Kidney glomerular epithelial cell (primary cell): ENCODE measurements around the gene SELENON.

ENCODE experiments used
- DNase-seq: peaks from one replicate; lab custom pipeline; 2025; lab: John Stamatoyannopoulos, UW

The SELENON gene

DNA sequence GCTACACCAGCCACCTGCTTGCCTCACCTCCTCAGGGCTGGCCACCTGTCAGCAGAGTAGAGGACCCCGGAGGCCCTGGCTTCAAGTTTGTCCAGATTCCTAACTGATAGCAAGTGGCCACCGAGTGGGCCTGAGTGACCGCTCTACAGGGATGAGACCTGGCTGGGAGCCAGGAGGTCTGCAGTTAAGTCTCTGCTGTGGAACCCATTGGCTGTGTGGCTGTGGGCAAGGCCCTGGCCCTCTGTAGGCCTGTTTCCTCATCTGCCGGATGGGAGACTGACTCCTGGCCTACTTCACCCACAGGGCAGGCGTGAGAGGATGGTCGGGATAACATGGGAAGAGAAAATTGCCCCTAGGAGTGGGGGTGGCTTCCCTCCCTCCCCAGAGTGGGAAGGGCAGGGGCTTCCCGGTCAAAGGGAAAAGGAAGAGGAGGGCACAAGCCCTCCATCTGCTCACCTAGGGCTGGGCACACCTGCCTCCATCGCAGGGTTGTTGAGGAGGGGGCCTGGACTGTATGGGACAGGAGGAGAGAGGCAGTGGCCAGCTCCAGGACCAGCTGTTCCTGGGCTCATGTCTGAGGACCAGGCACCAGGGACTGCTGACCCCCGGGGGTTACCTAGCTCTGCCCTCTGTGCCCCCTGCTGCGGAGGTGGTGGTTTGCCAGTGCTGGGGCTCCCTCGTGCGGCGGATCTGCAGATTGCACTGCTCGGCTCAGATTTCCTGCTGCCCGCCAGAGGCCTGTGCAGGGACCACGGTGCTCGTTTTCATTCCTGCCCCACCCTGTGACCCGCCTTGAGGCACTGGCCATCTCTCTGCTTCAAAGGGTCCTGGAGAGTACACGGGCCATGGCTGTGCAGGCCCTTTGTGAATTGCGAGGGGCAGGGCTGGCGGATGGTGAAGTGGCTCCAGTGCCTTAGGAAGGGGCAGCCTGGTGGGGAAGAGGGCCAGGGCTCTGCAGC is 10.6 kb downstream of the SELENON start:
- peak; percentile 42 for DNase-seq

DNA sequence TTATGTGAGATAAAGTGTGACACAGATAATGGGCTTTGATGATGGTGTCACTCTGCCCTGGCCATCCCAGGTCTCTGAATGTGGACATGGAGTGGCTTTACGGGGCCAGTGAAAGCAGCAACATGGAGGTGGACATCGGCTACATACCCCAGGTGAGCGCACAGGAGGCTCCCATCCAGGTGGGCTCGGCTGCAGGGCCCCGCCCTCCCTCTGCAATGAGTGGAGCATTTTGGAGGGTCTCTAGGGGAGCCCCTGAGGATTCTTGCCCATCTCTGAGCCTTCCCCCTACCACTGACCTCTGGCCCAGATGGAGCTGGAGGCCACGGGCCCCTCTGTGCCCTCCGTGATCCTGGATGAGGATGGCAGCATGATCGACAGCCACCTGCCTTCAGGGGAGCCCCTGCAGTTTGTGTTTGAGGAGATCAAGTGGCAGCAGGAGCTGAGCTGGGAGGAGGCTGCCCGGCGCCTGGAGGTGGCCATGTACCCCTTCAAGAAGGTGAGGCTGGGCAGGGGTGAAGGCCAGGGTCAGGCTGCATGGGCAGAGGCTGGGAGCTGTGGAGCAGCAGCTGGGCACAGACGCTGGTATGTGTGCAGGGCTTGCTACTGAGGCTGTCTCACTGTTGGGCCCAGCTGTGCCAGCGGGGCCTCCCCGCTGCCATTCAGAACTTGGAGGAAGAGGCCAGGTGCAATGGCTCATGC is 11.5 kb downstream of the SELENON start:
- no peak for DNase-seq

DNA sequence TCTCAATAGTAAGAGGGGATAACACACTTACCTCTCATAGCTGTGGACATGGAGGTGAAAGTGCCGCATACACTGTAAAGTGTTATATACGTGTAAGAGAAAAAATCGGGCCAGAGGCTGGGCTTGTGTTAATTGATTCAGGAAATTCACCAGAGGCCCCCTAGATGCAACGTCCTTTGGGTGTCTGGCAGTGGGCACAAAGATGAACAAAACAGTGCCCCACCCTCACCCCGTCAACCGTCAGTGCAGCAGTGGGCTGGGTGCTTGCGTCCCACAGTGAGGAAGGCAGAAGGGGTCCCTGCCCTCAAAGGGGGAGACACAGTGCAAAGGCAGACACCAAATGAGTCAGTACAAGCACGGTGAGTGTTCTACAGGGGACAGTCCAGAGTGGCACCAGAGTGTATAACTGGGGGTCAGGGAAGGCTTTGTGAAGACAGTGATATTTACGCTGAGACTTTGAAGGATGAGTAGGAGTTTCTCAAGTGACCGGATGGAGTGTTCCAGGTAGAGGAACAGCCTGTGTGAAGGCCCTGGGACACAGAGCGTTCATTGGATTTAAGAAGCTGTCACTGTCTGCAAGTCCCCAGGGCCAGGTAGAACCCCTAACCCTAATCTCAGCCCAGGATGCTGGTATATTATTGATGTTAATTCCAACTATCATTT is 13.2 kb downstream of the SELENON start:
- DNase-seq: no peak

DNA sequence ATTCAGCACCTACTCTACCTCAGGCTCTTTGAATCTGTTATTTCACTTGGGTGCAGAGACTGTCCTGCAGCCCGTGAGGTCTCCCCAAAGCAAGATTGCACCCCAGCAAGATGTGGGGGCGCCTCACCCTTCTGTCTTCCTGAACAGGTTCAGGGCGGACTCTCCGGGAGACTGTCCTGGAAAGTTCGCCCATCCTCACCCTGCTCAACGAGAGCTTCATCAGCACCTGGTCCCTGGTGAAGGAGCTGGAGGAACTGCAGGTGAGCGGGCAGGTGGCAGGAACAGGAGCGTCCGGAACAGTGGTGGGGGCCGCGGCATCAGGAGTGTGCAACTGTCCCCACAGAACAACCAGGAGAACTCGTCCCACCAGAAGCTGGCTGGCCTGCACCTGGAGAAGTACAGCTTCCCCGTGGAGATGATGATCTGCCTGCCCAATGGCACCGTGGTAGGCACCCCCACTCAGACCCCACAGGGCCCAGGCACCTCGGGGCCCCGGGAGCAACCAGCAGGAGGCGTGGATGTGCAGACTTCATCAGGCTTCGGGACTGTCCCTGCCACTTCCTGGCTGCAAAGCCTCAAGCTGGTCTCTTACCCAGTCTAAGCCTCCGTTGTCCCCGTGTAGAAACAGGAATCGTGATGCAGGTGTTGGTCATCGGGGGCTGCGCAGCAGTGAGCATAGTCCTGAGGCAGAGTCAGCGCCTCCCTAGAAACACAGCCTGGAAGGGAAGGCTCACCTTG is 13.9 kb downstream of the SELENON start:
- no peak for DNase-seq

DNA sequence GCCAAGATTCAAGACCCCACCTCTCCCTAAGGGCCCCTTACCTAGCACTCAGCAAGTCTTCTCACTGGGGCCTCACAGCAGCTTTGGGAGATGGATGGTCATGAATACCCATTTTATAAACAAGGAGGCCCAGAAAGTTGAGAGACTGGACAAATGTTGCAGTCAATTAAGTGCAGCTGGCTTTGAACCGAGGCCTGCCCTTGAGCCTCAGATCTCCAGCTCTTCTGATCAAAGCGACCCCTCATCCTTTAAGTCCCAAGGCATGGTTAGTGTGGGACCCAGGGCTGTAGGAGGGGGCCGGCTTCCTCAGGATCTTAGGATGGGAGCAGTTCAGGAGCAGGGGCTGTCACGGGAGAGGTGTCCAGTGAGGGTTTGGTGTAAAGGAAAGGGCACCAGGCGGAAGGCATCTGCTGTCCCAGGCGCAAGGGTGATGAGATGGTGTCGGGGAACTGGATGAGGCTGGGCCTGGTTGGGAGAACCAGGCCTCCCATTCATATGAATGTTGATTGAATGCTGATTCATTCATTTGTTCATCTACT is 14.6 kb downstream of the SELENON start:
- no peak for DNase-seq

DNA sequence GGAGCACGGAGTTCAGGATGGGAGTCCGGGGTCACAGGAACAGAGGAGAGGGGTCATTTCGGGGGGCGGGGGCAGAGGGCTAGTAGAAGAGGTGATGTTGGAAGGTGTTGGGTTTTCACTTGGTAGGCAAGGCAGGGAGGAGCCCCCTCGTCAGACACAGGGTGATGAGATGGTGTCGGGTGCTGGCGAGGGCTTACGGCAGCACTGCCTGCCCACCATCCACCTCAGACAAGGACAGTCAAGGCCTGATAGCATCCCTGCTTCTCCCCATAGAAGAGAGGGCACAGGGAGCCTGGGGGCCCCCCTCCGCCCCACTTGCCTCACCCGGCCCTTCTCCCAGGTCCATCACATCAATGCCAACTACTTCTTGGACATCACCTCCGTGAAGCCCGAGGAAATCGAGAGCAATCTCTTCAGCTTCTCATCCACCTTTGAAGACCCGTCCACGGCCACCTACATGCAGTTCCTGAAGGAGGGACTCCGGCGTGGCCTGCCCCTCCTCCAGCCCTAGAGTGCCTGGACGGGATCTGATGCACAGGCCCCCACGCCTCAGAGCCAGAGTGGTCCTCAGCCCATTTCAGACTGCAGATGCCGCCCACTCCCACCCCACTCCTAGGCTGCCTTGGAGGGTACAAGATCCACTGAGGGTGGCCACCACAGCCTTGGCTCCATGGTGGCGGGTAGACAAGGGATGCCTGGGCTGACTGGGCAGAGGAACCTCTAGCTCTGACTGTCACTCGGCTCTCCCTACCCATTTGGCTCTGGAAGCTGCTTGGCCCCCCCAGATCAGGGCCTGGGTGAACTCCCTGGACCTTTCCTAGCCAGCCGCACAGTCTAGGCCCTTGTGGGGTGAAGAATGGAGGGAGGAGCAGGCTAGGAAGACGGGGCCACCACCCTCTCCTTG is 15.5 kb downstream of the SELENON start:
- DNase-seq: no peak

DNA sequence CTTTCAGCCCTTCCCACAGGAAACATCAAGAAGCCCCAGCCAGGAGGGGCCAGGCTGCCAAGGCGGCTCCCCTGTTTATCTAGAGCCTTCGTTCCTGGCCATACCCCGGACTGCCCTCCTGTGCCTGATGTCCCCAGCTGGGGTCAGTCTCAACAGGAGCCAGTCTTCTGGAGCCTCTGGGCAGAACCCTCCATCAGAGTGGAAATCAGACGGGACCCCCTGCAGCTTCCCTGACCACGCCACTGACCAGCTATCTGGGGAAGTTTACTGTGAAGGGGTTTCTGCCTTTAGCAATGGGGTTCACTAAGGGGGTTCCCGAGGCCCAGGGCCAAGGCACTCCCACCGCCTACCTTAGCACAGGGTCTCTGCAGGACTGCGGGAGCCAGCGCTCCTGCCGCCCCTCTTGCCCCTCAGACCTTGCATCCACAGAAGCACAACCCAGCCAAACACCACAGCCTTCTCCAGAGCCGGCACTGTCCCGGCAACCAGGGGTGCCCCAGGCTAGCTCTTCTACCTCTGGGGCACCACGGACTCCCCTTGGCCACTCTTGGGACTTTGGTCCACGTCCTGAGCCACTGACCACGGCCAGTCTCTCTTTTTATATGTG is 16.2 kb downstream of the SELENON start:
- DNase-seq: no peak

DNA sequence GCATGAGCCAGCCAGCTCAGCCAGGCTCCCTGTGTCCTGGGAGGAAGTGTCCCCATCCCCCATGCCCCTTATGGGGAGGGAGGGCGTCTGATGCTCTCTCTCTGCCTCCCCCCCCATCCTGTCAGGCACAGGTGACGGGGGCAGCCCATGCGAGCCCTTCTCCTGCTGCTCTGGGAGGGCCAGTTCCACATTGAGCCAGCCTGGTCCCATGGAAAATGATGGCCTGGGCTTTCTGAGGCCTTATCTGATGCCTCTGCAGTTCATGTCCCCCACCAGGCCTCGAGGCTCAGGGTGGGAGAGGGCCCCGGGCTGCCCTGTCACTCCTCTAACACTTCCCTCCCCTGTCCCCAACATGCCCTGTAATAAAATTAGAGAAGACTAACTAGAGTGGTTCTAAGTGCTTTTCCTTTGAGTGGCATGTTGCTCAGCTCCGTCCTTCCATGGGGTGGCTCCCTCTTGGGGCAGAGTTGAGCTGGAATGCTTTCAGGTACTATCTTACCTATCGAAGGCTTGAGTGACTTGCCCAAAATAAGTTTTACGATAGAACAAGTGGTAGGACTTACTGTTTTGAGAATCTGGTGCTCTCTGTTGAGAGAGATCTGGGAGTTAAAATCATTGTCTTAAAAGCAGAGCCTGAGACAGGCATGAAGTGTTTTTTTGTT is 18.0 kb downstream of the SELENON start:
- DNase-seq: no peak

DNA sequence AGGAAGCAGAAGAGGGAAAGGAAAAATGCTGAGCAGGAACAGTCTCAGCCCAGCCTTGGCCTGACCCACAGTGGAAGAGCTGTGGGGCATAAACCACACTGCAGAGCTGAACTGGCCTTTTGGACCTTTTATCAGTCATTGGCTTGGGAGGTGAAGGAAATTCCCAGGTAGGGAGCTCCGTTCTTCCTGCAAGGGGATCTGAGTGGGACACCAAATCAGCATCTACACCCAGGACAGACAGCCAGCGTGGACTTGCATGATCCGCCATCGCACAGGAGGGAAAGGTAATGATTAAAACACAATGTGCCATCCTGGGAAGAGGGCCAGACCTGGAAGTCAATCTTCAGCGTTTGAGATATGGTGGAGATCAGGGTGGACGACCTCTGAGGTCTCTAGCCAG is 18.6 kb downstream of the SELENON start:
- DNase-seq: no peak

DNA sequence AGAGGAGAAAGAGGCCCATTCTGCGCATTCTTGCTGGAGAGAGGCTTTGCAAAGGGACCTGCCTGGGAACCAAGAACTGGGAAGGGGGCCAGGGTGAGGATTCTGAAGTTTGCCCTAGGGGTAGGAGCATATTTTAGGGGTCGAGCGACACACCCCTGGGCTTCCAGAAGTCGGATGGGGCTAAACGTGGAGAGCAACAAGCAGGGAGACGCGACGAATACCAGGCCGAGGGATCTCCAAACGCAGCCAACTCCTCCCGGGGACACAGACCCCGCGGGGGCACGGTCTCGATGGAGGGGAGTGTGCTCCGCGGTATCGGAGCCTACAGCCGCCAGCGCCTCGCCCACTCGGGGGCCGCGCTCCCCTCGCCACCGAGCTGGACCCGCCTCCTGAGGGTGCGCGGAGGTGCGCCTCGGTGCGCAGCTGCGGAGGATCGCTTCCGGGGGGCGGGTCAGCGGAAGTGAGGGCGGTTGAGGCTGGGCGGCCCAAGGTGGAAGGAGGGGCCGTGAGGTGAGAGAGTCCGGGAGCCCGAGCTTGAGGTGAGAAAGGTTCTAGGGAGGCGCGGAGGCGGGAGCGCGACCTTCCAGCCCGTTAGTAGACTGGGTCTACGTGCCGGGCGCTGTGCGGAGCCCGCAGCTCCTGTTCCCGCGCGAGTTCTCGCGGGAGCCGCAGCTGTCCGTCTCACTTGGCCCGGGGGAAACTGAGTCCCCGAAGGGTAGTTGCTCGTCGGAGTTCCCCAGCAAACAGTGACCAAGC is 19.7 kb downstream of the SELENON start, which contains the start of gene MTFR1L:
Gene MTFR1L, plus strand, starts transcription at position 464 of the 756 bp plus-strand sequence. CDS start 3,151 bp downstream, outside the sequence.
- peak; percentile 80 for DNase-seq

DNA sequence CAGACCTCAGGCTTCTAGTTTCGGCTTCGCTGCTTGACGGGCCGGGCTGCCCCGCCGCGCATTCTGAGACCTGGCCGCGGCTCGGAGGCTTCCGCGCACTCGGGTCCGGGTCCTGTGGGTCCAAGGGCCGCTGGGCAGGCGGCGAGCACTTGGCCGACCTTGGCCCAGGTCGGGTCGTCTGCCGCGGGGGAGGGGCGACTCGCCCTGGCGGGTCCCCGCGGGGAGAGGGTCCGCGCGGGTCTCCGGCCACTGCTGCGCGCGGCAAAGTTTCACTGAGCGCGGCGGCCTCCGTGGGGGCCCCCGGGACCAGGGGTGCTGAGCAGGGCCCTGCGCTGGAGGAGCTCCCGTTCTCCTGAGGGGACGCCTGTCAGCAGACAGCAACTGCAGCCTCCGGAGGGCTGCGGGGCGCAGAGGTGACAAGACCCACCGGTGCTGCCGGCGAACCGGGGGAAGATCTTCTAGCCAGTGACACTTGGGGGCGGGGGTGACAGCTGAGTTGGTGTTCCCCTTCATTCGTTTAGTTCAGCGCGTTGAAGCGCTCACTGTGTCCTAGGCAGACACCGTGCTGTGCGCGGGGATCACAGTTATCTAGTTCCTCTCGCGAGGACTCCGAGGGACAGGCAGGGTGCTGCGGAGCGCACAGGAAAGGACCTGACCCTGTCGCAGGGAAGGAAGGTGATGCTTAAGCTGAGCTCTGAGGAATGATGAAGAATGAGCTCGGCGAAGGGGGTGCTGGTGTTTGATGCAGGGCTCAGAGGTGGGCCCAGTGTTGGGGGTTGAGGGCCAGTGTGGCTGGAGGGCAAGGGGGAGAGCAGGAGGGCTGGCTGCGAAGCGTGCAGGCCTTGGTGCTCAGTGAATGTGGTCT is 20.5 kb downstream of the SELENON start:
- DNase-seq: no peak

DNA sequence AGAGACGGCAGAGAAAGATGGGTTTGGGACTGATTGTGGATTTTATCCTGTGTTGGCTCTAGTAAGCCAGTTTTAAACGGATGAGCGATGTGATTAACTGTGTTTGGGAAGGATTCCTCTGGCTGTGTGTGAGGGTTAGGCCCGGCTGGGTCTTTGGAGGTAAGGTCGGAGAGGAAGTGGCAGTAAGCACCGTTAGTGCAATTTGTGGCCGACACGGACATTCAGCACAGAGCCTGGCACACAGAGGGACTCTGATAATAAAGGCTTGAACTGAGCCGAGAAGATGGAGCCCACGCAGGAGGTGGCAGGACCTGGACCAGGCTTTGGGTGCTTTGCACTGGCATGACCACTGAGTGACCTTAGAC is 21.1 kb downstream of the SELENON start:
- DNase-seq: no peak

DNA sequence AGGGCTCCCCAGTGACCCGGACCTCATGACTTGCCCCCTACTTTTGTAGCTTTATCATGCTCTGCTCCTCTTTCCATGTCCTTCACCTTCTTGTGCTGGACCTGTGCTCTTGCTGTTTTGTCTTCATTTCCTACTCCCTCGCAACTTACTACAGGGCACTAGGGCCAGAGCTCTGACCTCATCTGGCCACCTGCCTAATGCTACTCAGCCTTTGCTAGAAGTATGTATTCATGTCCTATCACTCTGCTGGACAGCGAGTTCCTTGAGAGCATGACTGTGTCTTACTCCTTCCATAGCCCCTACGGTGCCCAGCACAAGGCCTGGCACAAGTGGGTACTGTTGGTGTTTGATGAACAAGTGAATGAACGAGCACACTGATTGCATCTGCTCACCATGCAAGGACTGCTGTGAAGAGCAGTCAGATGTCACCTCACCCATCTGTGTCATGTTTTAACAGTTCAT is 21.7 kb downstream of the SELENON start:
- peak; percentile 3 for DNase-seq

DNA sequence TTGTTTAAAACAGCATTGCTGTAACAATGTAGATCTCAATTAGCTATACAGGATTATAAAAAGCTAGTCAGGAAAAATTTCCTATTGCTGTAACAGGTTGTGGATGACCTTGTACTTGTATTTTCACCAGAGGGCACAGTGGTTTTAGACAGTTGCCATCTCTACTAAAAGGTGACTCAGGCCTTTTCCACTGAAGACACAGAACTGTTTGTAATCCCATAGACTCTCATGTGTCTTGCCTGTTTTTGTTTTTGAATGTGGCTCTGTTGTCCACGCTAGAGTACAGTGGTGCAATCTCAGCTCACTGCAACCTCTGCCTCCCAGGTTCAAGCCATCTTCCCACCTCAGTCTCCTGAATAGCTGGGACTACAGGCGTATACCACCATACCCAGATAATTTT is 25.6 kb downstream of the SELENON start:
- no peak for DNase-seq

DNA sequence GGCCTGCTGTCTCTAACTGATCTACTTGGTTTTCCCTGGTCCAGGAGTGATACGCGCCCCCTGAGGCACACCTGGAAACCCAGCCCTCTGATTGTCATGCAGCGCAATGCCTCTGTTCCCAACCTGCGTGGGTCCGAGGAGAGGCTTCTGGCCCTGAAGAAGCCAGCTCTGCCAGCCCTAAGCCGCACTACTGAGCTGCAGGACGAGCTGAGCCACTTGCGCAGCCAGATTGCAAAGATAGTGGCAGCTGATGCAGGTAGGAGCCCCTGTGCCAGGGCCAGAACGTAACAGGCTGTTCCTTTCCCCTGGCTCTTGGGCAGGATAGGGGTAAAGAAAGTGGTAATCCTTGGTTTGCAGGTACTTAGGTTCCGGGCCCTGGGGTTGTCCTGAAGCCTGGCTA is 26.6 kb downstream of the SELENON start:
- no peak for DNase-seq

DNA sequence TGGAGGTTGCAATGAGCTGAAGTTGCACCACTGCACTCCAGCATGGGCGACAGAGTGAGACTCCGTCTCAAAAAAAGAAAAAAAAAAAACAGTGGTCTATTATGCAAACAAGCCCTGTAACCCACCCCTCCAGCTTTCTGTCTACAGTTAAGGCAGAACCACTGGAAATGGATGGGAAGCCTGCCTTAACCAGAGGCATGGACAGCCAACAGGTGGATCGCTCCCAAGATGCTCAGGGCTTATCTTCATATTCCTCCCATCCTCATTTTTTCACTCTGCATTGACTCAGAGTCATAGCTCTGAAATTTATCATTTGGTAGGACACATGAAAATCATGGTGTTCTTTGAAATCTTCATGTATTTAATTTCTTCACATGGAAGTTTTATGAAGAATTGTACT is 28.5 kb downstream of the SELENON start:
- no peak for DNase-seq

DNA sequence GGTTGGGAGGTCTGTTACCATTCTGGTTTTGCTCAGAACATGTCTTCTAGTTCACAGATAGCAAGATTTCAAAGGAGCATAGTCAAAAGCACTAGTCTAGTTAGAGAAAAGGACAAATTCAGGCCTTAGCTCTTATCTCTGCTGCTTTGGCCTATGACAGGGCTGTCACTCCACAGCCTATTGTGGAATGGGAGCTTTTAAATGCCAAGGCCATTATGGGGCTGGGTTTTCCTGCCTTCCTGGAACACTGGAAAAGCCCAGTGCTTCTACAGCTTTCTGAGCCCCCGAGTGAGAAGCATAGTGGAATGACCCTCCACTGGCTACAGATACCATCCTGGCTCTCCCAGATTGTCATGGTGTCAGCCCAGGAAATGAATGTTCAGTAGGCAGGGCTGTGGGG is 29.1 kb downstream of the SELENON start:
- no peak for DNase-seq
